ENCODE results near the gene TMEM176B.

TMEM176B gene

DNA sequence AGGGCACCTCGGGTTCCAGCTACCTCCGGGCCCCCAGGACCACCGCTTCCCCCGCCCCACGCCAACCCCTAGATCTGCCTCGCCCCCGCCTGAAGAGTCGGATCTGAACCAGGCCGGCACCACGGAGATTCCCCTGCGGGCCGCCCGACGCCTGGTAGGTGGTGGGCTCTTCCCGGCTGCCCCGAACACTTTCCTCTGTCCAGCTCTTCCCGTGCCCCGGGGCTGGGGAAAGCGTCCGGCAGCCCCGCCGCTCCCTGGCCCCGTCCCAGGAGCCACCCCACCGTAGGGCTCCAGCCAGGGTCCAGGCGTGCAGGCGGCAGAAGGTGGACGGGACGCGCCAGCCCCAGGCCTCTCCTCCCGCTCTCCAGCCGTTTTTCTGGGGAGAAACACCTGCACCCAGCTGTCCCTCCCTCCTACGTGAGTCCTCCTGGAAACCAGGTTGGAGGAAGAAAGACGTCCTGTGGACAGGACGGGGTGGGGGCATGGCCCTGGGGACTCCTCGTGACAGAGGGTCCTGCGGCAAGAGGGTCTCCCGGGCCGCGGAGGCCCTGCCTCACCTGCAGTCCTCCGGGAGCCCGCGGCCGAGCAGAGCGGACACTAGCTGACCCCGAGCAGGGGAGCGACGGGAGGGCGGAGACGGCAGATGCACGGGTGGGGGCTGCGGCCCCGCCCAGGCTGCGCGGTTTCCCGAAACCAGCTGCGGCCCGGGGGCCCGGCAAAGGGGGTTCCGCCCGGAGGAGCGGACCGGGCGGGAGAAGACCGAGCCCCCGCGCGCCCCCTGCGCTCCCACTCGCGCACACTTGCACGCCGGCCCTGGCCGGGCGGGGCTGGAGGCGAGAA, at the start of gene TMEM176B:
Gene TMEM176B (minus strand): TSS at position 624 of the 840 bp plus-strand sequence. CDS start 3,795 bp downstream, outside the sequence.
- no peak for DNase-seq (ENCODE audit: low spot score)

DNA sequence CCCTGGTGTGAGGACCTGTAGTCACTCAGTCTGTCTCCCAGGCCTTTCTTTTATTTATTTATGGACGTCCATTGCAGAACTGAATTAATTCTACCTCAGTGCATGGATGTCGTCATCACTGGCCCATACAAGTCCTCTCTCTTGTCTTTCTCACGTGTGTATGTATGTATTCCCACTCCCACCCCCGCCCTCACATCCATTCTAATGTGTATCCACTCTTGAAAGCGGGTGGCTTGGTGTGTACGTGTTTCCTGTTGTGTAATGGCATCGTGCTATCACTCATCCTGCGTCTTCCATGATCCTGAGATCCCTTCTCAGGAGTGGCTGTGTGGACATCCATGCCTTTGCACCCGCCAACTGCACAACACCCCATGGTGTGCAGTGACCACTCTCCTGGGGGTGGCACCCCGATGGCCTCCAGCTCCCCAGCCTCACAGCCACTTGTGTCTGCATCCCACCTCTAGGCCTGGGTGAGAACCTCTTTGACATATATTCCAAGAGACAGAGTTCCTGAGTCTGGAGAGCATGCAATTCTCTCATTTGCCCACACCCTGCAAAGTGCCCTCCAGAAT, 49.1 kb upstream of the TMEM176B start:
- no peak for DNase-seq (ENCODE audit: low spot score)

DNA sequence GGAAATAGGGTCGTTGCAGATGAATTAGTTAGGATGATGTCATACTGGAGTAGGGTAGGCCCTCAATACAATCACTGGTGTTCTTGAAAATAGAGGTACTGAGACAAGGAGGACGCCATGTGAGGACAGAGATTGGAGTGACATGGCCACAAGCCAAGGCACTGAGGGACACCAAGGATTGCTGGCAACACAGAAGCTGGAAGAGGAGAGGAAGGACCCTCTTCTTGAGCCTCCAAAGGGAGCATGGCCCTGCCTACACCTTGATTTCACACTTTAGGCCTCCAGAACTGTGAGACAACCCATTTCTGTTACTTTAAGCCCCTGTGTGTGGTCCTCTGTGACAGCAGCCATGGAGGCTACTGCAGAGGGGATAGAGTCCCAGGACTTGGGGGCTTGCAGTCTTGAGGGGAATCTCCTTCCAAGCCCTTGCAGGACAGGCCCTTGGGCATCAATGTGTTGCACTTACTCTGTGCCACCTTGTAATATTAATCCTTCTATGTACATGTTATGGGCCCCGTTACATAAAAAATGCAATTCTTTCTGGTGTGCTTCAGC, 48.5 kb upstream of the TMEM176B start:
- no peak for DNase-seq (ENCODE audit: low spot score)

DNA sequence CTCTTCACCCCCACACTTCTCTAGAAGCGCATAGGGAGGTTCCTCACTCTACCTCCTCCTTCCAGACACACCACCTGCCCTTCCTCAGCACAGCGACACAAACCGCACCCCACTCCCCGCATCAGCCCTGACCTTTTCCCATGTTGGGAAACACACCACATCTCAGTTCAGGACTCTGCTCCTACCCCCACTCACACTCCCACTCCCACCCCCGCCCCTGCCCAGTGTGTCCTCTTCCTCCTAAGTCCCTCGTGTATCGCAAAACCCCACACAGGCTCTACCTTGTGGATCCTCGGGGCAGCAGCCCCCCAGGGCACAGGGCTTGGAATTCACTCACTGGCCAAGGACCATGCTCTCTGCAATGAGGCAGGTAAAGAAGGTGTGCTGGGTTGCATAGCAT, 47.9 kb upstream of the TMEM176B start:
- DNase-seq (ENCODE audit: low spot score), result no peak

DNA sequence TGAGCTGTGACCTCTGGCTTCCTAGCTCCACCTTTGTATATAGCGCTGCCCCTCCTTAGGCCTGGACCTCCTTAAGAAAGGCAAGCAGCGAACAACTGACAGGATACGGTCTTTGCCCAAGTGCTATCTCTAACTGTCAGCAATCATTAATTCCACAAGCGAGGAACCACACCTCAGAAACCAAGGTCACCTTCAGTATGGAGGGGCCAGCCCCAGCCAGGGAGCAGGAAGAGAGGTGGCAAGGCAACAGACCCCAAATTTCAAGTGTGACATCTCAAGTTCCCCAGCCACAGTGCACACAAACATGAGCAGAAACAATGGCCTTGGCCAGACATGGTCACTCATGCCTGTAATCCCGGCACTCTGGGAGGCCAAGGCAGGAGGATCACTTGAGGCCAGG, 47.4 kb upstream of the TMEM176B start:
- DNase-seq (ENCODE audit: low spot score), result no peak

GRCh38 chr7:150846291-150847115, 46.3 kb upstream of the TMEM176B start:
- no peak for DNase-seq (ENCODE audit: low spot score)

DNA sequence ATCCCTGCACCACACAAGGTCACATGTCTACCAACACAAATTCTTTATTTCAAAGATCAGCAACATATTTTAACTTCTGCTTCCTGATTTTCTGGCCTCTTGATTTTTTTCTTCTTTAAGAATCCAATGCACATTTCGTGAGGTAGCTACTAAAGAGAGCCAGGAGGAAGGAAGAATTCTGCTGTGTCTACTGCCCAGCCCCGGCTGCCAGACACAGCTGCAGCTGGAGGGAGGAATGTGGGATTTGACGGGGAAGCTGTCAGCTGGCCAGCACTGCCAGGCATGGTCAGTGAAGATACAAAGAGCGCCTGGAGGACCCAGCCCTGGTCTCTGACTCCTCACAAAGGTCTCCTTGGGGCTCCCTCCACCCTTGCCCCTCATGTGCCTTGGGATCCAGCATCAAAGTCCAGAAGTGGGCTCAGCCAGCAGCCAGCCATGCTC, 45.3 kb upstream of the TMEM176B start:
- DNase-seq (ENCODE audit: low spot score), result no peak

DNA sequence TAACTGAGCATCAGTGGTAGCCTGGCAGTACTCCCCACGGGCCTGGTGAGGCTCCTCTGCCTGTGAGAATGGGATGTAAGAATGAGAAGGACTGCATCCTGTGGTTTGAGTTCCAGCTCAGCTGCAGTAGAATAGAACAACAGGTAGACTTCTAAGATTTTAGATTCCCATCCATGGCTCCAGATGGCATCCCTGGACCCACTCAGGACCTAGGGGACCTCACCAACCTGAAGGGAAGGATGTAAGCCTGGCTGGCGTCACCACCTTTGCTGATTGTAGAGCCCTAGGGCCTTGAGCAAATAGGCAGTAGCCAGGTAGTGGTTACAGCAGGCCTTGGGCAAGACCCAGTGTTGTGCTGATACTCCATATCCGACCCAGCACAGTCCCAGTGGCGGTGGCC, 42.6 kb upstream of the TMEM176B start:
- DNase-seq (ENCODE audit: low spot score), result no peak

DNA sequence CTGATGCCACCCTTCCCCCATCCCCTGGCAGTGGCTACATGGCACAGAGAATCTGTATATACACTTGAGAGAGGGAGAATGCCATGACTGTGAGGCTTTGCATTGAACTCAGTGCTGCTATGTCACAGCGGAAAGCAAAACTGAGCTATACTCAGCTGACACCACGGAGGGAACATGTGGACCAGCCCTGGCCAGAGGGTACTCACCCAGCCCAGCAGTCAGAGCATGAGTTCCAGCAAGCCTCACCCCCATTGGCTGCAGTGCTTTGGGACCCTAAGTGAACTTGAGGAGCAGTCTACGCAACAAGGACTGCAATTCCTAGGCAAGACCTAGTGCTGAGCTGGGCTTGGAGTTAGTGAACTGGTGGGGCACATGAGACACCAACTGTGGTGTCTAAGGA, 41.9 kb upstream of the TMEM176B start:
- no peak for DNase-seq (ENCODE audit: low spot score)

DNA sequence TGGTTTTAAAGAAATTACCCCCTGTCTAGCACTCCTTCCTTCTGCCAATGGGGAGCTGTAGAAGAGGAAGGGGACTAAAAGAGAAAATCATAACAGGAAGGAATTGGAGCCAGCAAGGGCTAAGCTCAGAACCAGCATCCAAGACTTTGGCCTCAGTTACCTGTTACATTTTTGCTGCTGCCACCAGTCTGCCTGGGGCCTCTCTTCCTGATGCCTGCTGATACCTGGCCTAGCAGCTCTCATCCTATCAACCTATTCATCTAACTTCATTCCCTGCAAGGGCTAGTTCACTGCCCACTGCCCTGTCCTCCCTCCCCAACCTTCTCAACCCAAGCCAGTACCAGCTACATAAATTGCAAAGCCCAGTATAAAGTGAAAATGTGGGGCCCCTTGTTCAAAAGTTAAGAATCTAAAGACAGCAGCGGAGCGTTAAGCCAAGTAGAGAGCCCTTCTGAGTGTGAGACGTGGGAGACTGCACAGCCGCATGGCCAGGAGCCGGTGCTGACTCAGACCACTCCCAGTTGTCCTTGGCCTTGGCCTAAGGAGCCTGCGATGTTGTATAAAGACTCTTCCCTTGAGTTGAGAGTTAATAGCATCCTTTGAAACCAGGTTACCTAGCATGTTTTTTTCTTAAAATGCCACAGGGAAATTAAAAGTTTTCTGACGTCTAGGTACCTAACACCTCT, 38.9 kb upstream of the TMEM176B start:
- DNase-seq (ENCODE audit: low spot score), result no peak

- no peak for DNase-seq (ENCODE audit: low spot score)
Measured at GRCh38 chr7:150835702-150836280, 35.6 kb upstream of the TMEM176B start.

GRCh38 chr7:150835019-150835418, 34.9 kb upstream of the TMEM176B start:
- no peak for DNase-seq (ENCODE audit: low spot score)

GRCh38 chr7:150831851-150832250, 31.7 kb upstream of the TMEM176B start:
- DNase-seq (ENCODE audit: low spot score), result no peak

DNA sequence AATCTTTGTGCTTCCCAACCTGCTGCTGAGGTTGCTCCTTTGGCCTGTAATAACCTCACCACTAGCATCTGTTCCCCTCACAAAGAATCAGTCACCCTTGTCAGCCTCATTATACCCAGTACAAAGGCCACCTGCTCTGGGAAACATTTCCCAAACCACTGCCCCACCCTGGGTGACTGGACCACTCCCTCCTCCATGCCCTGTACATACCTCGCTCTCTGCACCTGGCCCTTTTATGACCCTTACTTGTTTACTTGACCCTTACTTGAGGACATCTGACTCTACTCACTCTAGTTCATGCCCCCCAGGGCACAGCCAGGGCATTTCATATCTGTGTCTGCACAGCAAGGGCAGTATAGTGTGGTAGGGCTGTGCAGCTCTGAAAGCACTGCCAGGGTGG, 30.8 kb upstream of the TMEM176B start:
- DNase-seq (ENCODE audit: low spot score), result no peak

DNA sequence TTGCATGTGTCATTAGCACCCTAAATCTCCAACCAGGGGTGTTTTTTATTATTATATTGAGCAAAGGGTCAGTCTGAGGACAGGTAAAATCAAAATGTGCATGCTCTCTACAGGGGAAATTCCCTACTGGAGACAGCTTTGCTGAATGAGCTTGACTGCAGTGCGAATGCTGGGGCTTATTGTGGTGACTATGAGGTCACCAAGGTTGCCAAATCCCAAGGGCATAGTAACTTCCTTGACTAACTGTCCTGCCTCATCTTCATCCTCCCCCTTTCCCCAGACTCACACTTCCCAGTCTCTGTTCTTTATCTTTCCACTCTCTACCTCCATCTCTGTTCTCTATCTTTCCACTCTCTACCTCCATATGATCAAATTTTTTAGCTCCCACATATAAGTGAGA, 29.3 kb upstream of the TMEM176B start:
- no peak for DNase-seq (ENCODE audit: low spot score)

DNA sequence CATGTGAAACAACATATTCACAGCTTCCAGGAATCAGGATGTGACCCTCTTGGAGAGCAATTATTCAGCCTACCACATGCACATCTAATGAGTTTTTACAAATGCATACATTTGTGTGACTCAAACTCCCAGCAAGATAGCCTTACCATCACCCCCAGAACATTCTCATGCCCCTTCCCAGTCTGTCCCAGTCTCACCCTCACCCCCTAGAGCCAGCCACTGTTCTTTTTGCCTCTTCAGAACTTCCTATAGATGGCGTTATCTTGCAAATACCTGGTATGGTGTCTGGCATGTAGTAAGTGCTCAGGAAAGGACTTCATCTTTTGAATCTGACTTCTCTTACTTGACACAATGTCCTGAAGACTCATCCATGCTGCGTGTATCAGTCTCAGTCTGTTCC, 28.2 kb upstream of the TMEM176B start:
- DNase-seq (ENCODE audit: low spot score), result no peak

- no peak for DNase-seq (ENCODE audit: low spot score)
Measured at GRCh38 chr7:150826061-150826849, 26.1 kb upstream of the TMEM176B start.

- DNase-seq (ENCODE audit: low spot score), result no peak
Measured at GRCh38 chr7:150824379-150825177, 24.4 kb upstream of the TMEM176B start.

- DNase-seq (ENCODE audit: low spot score), result no peak
Measured at GRCh38 chr7:150823484-150824126, 23.4 kb upstream of the TMEM176B start.
